Measurements from ENCODE around the gene SRGAP1.

- TF ChIP-seq CTCF (IDR thresholded peaks at IDR 0.05; ENCODE audit: poor library complexity, severe bottlenecking) (no peak), TAF1 (IDR thresholded peaks at IDR 0.05; ENCODE audit: low read depth) (no peak), POLR2AphosphoS5 (IDR thresholded peaks at IDR 0.05) (no peak), EZH2 (IDR thresholded peaks at IDR 0.05; ENCODE audit: borderline replicate concordance, insufficient read depth, low read length, poor library complexity, severe bottlenecking) (no peak), RAD21 (conservative IDR thresholded peaks at IDR 0.05) (no peak), EP300 (conservative IDR thresholded peaks at IDR 0.05; ENCODE audit: poor library complexity, severe bottlenecking) (no peak), REST (IDR thresholded peaks at IDR 0.05; ENCODE audit: borderline replicate concordance) (no peak), MXI1 (conservative IDR thresholded peaks at IDR 0.05; ENCODE audit: poor library complexity, severe bottlenecking) (no peak), SMC3 (conservative IDR thresholded peaks at IDR 0.05; ENCODE audit: poor library complexity) (no peak)
Observed at GRCh38 chr12:63944586-63945228, 100.2 kb downstream of the SRGAP1 start.

All from neural cell (in vitro differentiated cells).